GM19099 (cell line): ENCODE data around the gene HDAC6.

Experiments used
- POLR2A ChIP-seq: IDR thresholded peaks from 3 replicates; pipeline ENCODE4 v1.6.1; 2011; ENCODE audit warnings: low read depth; ENCODE audit not compliant: insufficient read length; ENCODE audit errors: extremely low read depth

Gene HDAC6

DNA sequence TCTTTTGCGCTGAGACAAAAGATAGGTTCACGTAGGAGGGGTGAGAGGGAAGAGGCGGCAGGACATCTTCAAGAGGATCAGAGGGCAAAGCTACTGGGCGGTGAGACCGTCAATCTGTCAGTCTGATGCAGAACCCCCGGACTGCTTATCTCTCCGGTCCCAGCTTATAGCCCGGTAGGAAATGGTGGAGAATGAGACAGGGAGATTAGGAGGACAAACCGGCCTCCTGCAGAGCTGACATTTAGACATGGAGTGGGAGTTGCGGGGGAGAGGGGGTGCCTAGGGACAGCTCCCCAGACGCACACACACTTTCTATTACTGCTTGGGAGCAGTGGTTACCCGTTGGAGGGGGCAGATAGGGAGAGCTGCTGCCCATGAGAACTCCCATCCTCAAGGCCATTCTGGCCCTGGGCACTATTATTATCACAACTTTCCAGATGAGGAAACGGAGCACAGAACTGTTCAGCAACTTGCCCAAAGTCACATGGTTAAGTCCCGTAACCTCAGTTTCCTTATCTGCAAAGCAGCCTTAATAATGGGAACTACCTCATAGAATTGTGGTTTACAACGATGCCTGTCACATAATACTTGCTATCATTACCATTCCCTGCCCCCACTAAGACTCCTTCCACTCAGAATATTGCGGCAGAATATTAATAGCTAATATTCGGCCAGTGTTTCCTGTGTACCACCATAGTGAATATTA is 1.1 kb upstream of the HDAC6 start:
- no peak for TF ChIP-seq POLR2A

DNA sequence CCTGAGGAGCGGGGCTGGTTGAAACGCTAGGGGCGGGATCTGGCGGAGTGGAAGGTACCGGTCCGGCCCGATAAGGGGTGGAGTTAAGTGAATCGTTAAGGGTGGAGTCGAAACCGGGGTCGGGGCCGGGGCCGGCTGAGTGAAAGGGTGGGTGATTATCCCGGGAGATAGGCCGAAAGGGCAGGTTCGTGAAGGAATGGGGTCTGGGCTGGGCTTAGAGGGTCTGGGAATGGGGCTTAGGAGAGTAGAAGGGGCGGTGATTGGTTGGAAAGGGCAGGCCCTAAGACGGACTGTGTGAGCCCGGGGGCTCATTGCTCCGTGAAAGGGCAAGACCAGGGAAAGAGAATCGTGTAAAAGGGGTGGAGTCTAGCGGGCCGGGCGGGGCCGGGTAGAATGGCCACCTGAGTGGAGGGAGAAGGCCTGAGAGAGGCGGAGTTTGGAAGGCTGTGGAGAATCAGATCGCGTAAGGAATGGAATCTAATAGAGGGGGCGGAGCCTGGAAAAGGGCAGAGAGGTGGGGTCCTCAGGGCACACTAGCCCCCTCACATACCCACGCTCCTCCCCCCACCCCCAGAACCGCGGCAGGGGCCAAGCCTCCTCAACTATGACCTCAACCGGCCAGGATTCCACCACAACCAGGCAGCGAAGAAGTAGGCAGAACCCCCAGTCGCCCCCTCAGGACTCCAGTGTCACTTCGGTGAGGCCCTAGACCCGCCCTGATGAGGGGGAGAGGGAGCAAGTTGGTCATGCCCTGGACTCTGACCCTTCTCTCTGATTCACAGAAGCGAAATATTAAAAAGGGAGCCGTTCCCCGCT is 430 bp downstream of the HDAC6 start:
- TF ChIP-seq POLR2A: peak; percentile 58

- no peak for TF ChIP-seq POLR2A
Measured at GRCh38 chrX:48802905-48803200, 986 bp downstream of the HDAC6 start.

DNA sequence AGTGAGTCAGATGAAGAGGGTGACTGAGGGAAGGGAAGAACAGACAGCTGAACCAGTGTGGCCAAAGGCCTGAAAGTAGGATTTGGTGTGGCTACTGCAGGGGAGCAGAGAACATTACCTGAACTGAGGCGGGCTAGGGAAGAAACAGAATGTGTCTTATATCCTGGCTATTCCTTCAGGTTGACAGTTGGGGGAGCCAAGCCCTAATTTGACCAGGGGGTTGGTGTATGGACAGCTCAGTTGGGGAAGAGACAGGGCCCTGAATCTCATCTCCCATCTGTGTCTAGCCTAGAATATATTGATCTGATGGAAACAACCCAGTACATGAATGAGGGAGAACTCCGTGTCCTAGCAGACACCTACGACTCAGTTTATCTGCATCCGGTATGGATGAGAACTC is 4.2 kb downstream of the HDAC6 start:
- TF ChIP-seq POLR2A: no peak

DNA sequence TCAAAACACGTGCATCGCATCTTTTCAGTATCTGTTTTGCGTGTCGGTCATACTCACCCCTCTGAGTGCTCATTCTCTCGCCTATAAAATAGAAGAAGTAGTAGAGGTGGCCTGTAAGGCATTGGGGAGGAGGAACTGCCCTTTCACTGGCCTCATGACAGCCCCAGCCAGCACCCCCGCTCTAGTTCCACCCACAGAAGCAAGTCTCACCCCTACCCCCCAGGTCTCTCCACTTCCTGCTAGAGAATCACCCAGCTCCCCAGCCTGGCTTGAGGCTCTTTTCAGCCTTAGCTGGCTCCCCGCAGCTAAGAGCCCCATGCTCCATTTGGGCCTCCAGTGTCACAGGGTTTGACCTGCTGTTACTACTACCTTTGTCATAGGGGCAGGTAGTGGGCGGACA is 11.8 kb downstream of the HDAC6 start:
- no peak for TF ChIP-seq POLR2A

DNA sequence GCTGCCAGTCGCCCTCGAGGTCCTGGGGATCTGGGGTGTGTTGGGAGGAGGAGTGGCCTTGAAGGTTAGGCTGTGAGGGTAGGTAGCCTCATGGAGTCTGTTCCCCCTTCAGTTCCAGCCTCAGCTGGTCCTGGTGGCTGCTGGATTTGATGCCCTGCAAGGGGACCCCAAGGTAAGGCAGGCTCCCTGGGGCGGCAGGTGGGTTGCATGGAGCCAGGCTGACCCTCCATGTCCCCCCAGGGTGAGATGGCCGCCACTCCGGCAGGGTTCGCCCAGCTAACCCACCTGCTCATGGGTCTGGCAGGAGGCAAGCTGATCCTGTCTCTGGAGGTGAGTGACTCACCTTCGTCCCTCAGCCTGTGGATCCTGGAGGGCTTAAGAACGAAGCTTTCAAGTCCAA is 12.9 kb downstream of the HDAC6 start:
- TF ChIP-seq POLR2A: no peak

DNA sequence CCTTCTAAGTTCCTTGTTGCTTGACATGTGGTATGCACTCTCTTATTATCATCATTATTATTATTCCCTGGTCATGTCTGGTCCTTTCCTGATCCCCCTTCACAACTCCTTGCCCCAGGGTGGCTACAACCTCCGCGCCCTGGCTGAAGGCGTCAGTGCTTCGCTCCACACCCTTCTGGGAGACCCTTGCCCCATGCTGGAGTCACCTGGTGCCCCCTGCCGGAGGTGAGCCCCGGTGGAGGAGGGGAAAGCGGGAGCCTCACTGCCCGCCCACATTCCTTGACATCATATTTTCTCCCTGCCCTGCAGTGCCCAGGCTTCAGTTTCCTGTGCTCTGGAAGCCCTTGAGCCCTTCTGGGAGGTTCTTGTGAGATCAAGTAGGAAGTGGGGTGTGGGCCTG is 13.4 kb downstream of the HDAC6 start:
- TF ChIP-seq POLR2A: no peak

DNA sequence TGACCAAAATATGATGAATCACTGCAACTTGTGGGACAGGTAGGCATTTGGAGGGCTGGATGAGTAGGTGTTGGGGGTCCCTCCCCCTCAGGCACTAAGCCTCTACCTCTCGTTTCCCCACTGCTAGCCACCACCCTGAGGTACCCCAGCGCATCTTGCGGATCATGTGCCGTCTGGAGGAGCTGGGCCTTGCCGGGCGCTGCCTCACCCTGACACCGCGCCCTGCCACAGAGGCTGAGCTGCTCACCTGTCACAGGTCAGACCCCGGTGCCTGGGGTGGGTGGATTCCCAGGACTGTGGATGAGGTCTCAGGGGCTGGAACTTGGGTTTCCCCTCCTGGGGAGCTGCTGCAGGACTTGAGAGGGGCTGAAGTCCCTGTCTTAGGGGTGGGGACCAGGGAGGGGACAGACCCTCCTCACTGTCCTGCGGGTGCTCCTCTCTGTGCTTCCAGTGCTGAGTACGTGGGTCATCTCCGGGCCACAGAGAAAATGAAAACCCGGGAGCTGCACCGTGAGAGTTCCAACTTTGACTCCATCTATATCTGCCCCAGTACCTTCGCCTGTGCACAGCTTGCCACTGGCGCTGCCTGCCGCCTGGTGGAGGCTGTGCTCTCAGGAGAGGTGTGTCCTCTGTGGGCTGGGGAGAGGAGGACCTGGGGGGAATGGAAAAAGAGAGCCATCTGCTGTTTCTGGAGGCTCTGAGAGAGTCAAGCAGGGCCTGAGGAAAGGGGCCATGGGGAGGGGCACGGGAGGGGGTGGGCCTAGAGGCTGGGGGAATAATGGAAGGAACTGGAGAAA is 14.3 kb downstream of the HDAC6 start:
- no peak for TF ChIP-seq POLR2A

- TF ChIP-seq POLR2A: no peak
Measured at GRCh38 chrX:48818098-48818497, 16.2 kb downstream of the HDAC6 start.

DNA sequence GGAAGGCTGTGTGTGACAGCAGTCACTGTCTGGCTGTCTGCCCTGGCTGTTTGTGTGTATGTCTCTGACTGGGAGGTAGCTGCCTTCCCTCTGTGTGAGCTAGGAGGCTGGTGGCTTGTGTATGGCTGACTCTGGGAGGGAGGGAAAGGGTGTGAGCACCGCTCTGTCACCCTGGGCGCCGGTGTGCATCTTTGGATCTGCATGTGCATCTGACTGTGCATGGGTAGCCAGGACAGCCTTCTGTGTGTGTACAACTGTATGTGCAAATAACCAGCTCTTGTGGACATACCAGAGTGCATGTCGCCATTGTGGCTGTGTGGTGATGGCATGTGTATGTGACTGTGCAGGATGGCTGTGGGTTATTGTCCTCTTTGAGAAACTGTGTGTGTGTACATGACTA is 17.0 kb downstream of the HDAC6 start:
- TF ChIP-seq POLR2A: no peak

DNA sequence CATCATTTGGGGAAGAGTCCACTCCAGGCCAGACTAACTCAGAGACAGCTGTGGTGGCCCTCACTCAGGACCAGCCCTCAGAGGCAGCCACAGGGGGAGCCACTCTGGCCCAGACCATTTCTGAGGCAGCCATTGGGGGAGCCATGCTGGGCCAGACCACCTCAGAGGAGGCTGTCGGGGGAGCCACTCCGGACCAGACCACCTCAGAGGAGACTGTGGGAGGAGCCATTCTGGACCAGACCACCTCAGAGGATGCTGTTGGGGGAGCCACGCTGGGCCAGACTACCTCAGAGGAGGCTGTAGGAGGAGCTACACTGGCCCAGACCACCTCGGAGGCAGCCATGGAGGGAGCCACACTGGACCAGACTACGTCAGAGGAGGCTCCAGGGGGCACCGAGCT is 21.2 kb downstream of the HDAC6 start:
- TF ChIP-seq POLR2A: no peak

- TF ChIP-seq POLR2A: no peak
Measured at GRCh38 chrX:48824066-48824465, 22.2 kb downstream of the HDAC6 start.

GRCh38 chrX:48826135-48826875 is 24.4 kb downstream of the HDAC6 start, which contains the start of gene ERAS:
ERAS (plus strand) TSS chrX:48826513; CDS start chrX:48829124, 2,611 bp downstream.
- no peak for TF ChIP-seq POLR2A

GRCh38 chrX:48826876-48827653 is 25.2 kb downstream of the HDAC6 start:
- TF ChIP-seq POLR2A: no peak
